ENCODE data around the gene MCM3AP.

Gene MCM3AP

GRCh38 chr21:46285206-46285661 is at the start of gene MCM3AP:
MCM3AP (minus strand) TSS chr21:46285611; CDS start chr21:46285286, 325 bp downstream.
- no peak for DNase-seq

GRCh38 chr21:46334351-46335140 is 49.1 kb upstream of the MCM3AP start:
- DNase-seq, result no peak

GRCh38 chr21:46329796-46330195 is 44.4 kb upstream of the MCM3AP start:
- no peak for DNase-seq

GRCh38 chr21:46328151-46328550 is 42.7 kb upstream of the MCM3AP start:
- no peak for DNase-seq

- DNase-seq, result no peak
Observed at GRCh38 chr21:46327711-46328110, 42.3 kb upstream of the MCM3AP start.

- no peak for DNase-seq
Observed at GRCh38 chr21:46326110-46326703, 40.8 kb upstream of the MCM3AP start.

- no peak for DNase-seq
Observed at GRCh38 chr21:46325073-46325912, 39.9 kb upstream of the MCM3AP start.

- DNase-seq, result peak; percentile 63
Observed at GRCh38 chr21:46324390-46325072, 39.1 kb upstream of the MCM3AP start.

- peak; percentile 94 for DNase-seq
Observed at GRCh38 chr21:46323710-46324389, 38.4 kb upstream of the MCM3AP start, which contains the start of the genes C21orf58 and PCNT. C21orf58 (minus strand) TSS chr21:46323870; CDS start chr21:46322738, 1,132 bp downstream. PCNT (plus strand) TSS chr21:46324156; CDS start chr21:46324229, 73 bp downstream.

- DNase-seq, result no peak
Observed at GRCh38 chr21:46323227-46323709, 37.9 kb upstream of the MCM3AP start.

- DNase-seq, result no peak
Observed at GRCh38 chr21:46322351-46323226, 37.2 kb upstream of the MCM3AP start.

GRCh38 chr21:46320331-46320801 is 35.0 kb upstream of the MCM3AP start:
- DNase-seq, result no peak

- DNase-seq, result no peak
Observed at GRCh38 chr21:46319186-46319585, 33.8 kb upstream of the MCM3AP start.

GRCh38 chr21:46318464-46318845 is 33.0 kb upstream of the MCM3AP start:
- DNase-seq, result no peak

GRCh38 chr21:46317710-46318463 is 32.5 kb upstream of the MCM3AP start:
- DNase-seq, result no peak

GRCh38 chr21:46316708-46317324 is 31.4 kb upstream of the MCM3AP start:
- DNase-seq, result no peak

GRCh38 chr21:46314441-46315020 is 29.1 kb upstream of the MCM3AP start:
- no peak for DNase-seq

- DNase-seq, result no peak
Observed at GRCh38 chr21:46312949-46313348, 27.5 kb upstream of the MCM3AP start.

GRCh38 chr21:46311568-46311967 is 26.2 kb upstream of the MCM3AP start:
- DNase-seq, result no peak

Measured in GOT3 (cell line).